SK-N-SH (cell line): ENCODE results near the gene ZNF280C. TPM values are rescaled to one million over a fixed set of nuclear protein-coding genes. Genes with fewer than 3 reads are reported as not detected.

Experiments
- CTCF ChIA-PET: fragments of 300-600, 350-600 bp; formaldehyde crosslinking; extraction: SDS; loops from one replicate; lab custom pipeline; 2021; lab: Yijun Ruan, JAX
- POLR2A ChIA-PET: fragments of 350-600 bp; sonication (Branson Sonifier 250); formaldehyde crosslinking; extraction: SDS; loops from one replicate; lab custom pipeline; 2020; ENCODE audit warnings: antibody characterized with exemption, inconsistent platforms; lab: Yijun Ruan, JAX
- DNase-seq: peaks from one replicate; pipeline ENCODE4 v3.0.0; 2012
- H2AFZ ChIP-seq: fragments of 200-600 bp; sonication (generic); 2 replicates; pipeline ENCODE4 v1.8.1; 2016; ENCODE audit warnings: antibody characterized with exemption, mild to moderate bottlenecking, low read depth
- H3F3A ChIP-seq: fragments of 200-600 bp; sonication (generic); replicated peaks from 2 replicates; pipeline ENCODE3; 2016; ENCODE audit warnings: antibody characterized with exemption, mild to moderate bottlenecking; ENCODE audit not compliant: insufficient read depth
- H3K27ac ChIP-seq, 2 experiments: fragments of 200-500 bp in 1 of 2; fragments of 200-600 bp in 1 of 2; sonication (Bioruptor generic) in 1 of 2; sonication (generic), shearing (Covaris generic) in 1 of 2; 2 replicates each; pipeline versions ENCODE4 v1.5.1 to v1.6.1; 2014 to 2016; ENCODE audit warnings: low read depth in 2 of 2, inconsistent platforms in 1 of 2, low read length in 1 of 2, mild to moderate bottlenecking in 1 of 2, mixed read lengths in 1 of 2
- H3K27me3 ChIP-seq: fragments of 200-600 bp; sonication (generic), shearing (Covaris generic); 2 replicates; pipeline ENCODE4 v1.6.1; 2016; ENCODE audit warnings: mixed run types; ENCODE audit not compliant: insufficient read depth
- H3K36me3 ChIP-seq, 2 experiments: fragments of 200-500 bp in 1 of 2; fragments of 200-600 bp in 1 of 2; sonication (Bioruptor generic) in 1 of 2; sonication (generic) in 1 of 2; replicated peaks in 1 of 2; 2 replicates each; pipeline versions ENCODE3 to v1.5.1; 2014 to 2016; ENCODE audit warnings: low read length in 1 of 2, mild to moderate bottlenecking in 1 of 2; ENCODE audit not compliant: insufficient read depth in 2 of 2, control insufficient read depth in 1 of 2
- H3K4me1 ChIP-seq, 2 experiments: fragments of 200-500 bp in 1 of 2; fragments of 200-600 bp in 1 of 2; sonication (Bioruptor generic) in 1 of 2; sonication (generic), shearing (Covaris generic) in 1 of 2; 2 replicates each; pipeline versions ENCODE4 v1.5.1 to v1.6.1; 2014 to 2016; ENCODE audit warnings: low read depth in 1 of 2, low read length in 1 of 2, mixed run types in 1 of 2; ENCODE audit not compliant: insufficient read depth in 2 of 2, control insufficient read depth in 1 of 2
- H3K4me2 ChIP-seq: fragments of 200-600 bp; sonication (generic), shearing (Covaris generic); 2 replicates; pipeline ENCODE4 v1.6.1; 2017; ENCODE audit warnings: mixed run types
- H3K4me3 ChIP-seq, 2 experiments: fragments of 200-500 bp in 1 of 2; fragments of 200-600 bp in 1 of 2; sonication (Bioruptor generic) in 1 of 2; sonication (generic), shearing (Covaris generic) in 1 of 2; 2 replicates each; pipeline versions ENCODE4 v1.5.1 to v1.8.1; 2014 to 2016; ENCODE audit warnings: low read depth in 2 of 2, inconsistent platforms in 1 of 2, low read length in 1 of 2, mild to moderate bottlenecking in 1 of 2, mixed read lengths in 1 of 2, moderate library complexity in 1 of 2
- H3K79me2 ChIP-seq: fragments of 200-600 bp; sonication (generic); 2 replicates; pipeline ENCODE4 v1.8.1; 2017; ENCODE audit warnings: mild to moderate bottlenecking; ENCODE audit not compliant: insufficient read depth
- H3K9ac ChIP-seq: fragments of 200-600 bp; sonication (generic); 2 replicates; pipeline ENCODE4 v1.6.1; 2017; ENCODE audit warnings: mixed run types
- H3K9me2 ChIP-seq: fragments of 200-600 bp; sonication (generic); 2 replicates; pipeline ENCODE4 v1.6.1; 2017; ENCODE audit warnings: mixed run types
- H3K9me3 ChIP-seq: fragments of 200-600 bp; sonication (generic); 2 replicates; pipeline ENCODE4 v1.6.1; 2017; ENCODE audit warnings: mixed run types, mild to moderate bottlenecking, moderate library complexity
- H4K20me1 ChIP-seq: fragments of 200-600 bp; sonication (generic); 2 replicates; pipeline ENCODE4 v1.6.1; 2017; ENCODE audit warnings: mild to moderate bottlenecking, mixed run types; ENCODE audit not compliant: insufficient read depth
- CTCF ChIP-seq: fragments of 200-600 bp; sonication (generic); IDR thresholded peaks from 2 replicates; pipeline ENCODE4 v1.6.1; 2017; ENCODE audit warnings: antibody characterized with exemption, mild to moderate bottlenecking, moderate library complexity
- FOSL2 ChIP-seq: IDR thresholded peaks from 2 replicates; pipeline ENCODE4 v1.4.0; 2012; ENCODE audit warnings: low read depth, mild to moderate bottlenecking, moderate library complexity, borderline replicate concordance
- GABPA ChIP-seq: IDR thresholded peaks from 2 replicates; pipeline ENCODE4 v1.4.0; 2012; ENCODE audit warnings: low read depth, mild to moderate bottlenecking
- JUND ChIP-seq: IDR thresholded peaks from 2 replicates; pipeline ENCODE4 v1.4.0; 2012
- NRF1 ChIP-seq: IDR thresholded peaks from 2 replicates; pipeline ENCODE4 v1.6.1; 2012; ENCODE audit warnings: low read depth, mild to moderate bottlenecking, low read length
- RXRA ChIP-seq: IDR thresholded peaks from 2 replicates; pipeline ENCODE4 v1.4.0; 2012; ENCODE audit warnings: low read depth, mild to moderate bottlenecking, borderline replicate concordance
- WGBS: methylation state at CpG from one replicate; pipeline ENCODE4 v1.1.6; 2017; ENCODE audit warnings: low lambda C conversion rate; 5-methylcytosine and 5-hydroxymethylcytosine counted together
- polyA plus RNA-seq, 3 experiments: library from polyadenylated mRNA; depleted of rRNA; stranded (reverse); fragments of >200 nt; gene quantifications; 2 replicates each; pipeline ENCODE4 v1.2.3, GENCODE V29; 2012
- TF ChIP-seq, protein P1 (sequence below): IDR thresholded peaks from 2 replicates; pipeline ENCODE4 v1.4.0; 2012; ENCODE audit warnings: low read depth, borderline replicate concordance

ZNF280C gene
- polyA plus RNA-seq, 1 of the 3 experiments (the other 2 are of a cell fraction) = 2.7 TPM

GRCh38 chrX:130299279-130300009, 30.7 kb upstream of the ZNF280C start:
- peak; percentile 42 for DNase-seq
- ChIA-PET POLR2A (no interaction called here), CTCF (interaction anchor here (1.2 kb wide), 1 partner anchor 31 kb away, joined by 4 read pairs; no protein-coding TSS in a partner anchor)
- no peaks in the 10 kb centered on the region; a peak in 1 of 4 replicates for H3K4me1 ChIP-seq
- H3K79me2 ChIP-seq = no peaks in the 10 kb centered on the region
- H3K9ac ChIP-seq = no peak overlapping the region
- H2AFZ ChIP-seq = peak overlapping the region; percentile 84; the same call in 1 of the 2 replicates
- no peaks in the 10 kb centered on the region for H3K27me3 ChIP-seq
- peaks cover 3% of the 10 kb centered on the region for H3F3A ChIP-seq
- peak overlapping the region; percentile 59 for H3K4me2 ChIP-seq
- H3K9me2 ChIP-seq = no peaks in the 10 kb centered on the region
- H4K20me1 ChIP-seq = no peaks in the 10 kb centered on the region
- WGBS = 21% methylated on average over 9 of the region's 19 CpGs
- H3K9me3 ChIP-seq = no peaks in the 10 kb centered on the region
- TF ChIP-seq GABPA = peak; percentile 36; the same call in 1 of the 2 replicates
- TF ChIP-seq, protein P1, sequence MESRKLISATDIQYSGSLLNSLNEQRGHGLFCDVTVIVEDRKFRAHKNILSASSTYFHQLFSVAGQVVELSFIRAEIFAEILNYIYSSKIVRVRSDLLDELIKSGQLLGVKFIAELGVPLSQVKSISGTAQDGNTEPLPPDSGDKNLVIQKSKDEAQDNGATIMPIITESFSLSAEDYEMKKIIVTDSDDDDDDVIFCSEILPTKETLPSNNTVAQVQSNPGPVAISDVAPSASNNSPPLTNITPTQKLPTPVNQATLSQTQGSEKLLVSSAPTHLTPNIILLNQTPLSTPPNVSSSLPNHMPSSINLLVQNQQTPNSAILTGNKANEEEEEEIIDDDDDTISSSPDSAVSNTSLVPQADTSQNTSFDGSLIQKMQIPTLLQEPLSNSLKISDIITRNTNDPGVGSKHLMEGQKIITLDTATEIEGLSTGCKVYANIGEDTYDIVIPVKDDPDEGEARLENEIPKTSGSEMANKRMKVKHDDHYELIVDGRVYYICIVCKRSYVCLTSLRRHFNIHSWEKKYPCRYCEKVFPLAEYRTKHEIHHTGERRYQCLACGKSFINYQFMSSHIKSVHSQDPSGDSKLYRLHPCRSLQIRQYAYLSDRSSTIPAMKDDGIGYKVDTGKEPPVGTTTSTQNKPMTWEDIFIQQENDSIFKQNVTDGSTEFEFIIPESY = no peak
- H3K27ac ChIP-seq = no peak overlapping the region
- H3K36me3 ChIP-seq = no peaks in the 10 kb centered on the region
- H3K4me3 ChIP-seq = peak overlapping the region in 1 of 2 experiments; percentile 42; a peak in 3 of 4 replicates

- ChIA-PET CTCF (no interaction called here), POLR2A (no interaction called here)
- Histone ChIP-seq H3K9ac (no peak overlapping the region), H2AFZ (no peak overlapping the region), H4K20me1 (no peaks in the 10 kb centered on the region), H3K36me3 (no peaks in the 10 kb centered on the region), H3K4me2 (peak overlapping the region; percentile 21; the same call in 1 of the 2 replicates), H3K27ac (no peak overlapping the region), H3K9me3 (no peaks in the 10 kb centered on the region), H3K9me2 (no peaks in the 10 kb centered on the region), H3K4me1 (no peaks in the 10 kb centered on the region; a peak in 1 of 4 replicates), H3K79me2 (no peaks in the 10 kb centered on the region), H3K4me3 (no peak overlapping the region), H3F3A (no peaks in the 10 kb centered on the region), H3K27me3 (no peaks in the 10 kb centered on the region)
- DNase-seq = no peak
- TF ChIP-seq JUND (0 out of 2 replicates have a peak, but pooled peaks have one; percentile 11), NRF1 (no peak), RXRA (no peak)
- WGBS = 13% methylated on average over 2 of the region's 2 CpGs
Observed at GRCh38 chrX:130296743-130297142, 28.0 kb upstream of the ZNF280C start.

DNA sequence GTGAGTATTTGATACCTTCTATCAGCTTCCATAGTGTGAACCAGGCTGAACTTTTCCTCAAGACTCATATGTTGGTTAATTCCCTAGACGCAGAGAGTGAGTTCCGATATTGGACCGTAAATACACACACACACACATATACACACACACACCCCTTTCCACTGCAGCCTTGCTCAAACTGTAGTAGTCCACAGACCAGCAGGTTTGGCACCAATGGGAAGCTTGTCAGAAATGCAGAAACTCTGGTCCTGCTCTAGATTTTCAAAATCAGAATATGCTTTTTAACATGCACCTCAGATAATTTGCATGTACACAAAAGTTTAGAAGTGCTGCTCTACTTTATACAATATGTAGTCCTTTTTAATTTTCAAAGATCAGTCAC, 27.6 kb upstream of the ZNF280C start:
- CTCF ChIA-PET = no interaction called here
- no peak for DNase-seq

More for the DNA sequence above, 27.6 kb upstream of the ZNF280C start:
- Histone ChIP-seq H3K27ac (no peak overlapping the region), H3K79me2 (no peaks in the 10 kb centered on the region), H3K27me3 (no peaks in the 10 kb centered on the region), H3K9ac (no peak overlapping the region), H3K9me2 (no peaks in the 10 kb centered on the region), H3K36me3 (no peaks in the 10 kb centered on the region), H3K9me3 (no peaks in the 10 kb centered on the region), H3K4me3 (no peak overlapping the region), H3F3A (no peaks in the 10 kb centered on the region), H3K4me2 (peak overlapping the region; percentile 21; the same call in 1 of the 2 replicates), H2AFZ (no peak overlapping the region), H3K4me1 (no peaks in the 10 kb centered on the region; a peak in 1 of 4 replicates), H4K20me1 (no peaks in the 10 kb centered on the region)
- TF ChIP-seq FOSL2 (no peak), CTCF (no peak)
- 64% methylated on average over 3 of the region's 3 CpGs for WGBS
- POLR2A ChIA-PET = no interaction called here
